GM23338 (cell line): Measurements from ENCODE around the gene VPS13A. TPM values are rescaled to one million over a fixed set of nuclear protein-coding genes. Genes with fewer than 3 reads are reported as not detected.

Experiments
- ATAC-seq: fragments of 200-7000 bp; cut with Tn5 transposase; 3 replicates; pipeline ENCODE4 v1.9.1; 2020
- DNase-seq: peaks from one replicate; pipeline ENCODE4 v3.0.0-alpha.2; 2015; ENCODE audit warnings: low spot score
- H2AFZ ChIP-seq: fragments of 200-600 bp; sonication (generic); 2 replicates; pipeline ENCODE4 v1.8.0; 2016; ENCODE audit warnings: antibody characterized with exemption, mild to moderate bottlenecking, moderate library complexity
- H3F3A ChIP-seq: fragments of 200-600 bp; sonication (generic); replicated peaks from 2 replicates; pipeline ENCODE4 v1.8.0; 2017; ENCODE audit warnings: antibody characterized with exemption, mixed run types, low read depth
- H3K27ac ChIP-seq: fragments of 200-600 bp; sonication (generic); 2 replicates; pipeline ENCODE4 v1.6.1; 2016; ENCODE audit warnings: low read depth
- H3K27me3 ChIP-seq: fragments of 200-600 bp; sonication (generic); 2 replicates; pipeline ENCODE4 v1.8.0; 2016; ENCODE audit warnings: mild to moderate bottlenecking, mixed run types, moderate library complexity; ENCODE audit not compliant: insufficient read depth
- H3K36me3 ChIP-seq: fragments of 200-600 bp; sonication (generic); 2 replicates; pipeline ENCODE4 v1.8.0; 2016; ENCODE audit warnings: mild to moderate bottlenecking; ENCODE audit not compliant: insufficient read depth
- H3K4me1 ChIP-seq: fragments of 200-600 bp; sonication (generic); 2 replicates; pipeline ENCODE4 v1.8.0; 2016; ENCODE audit warnings: mild to moderate bottlenecking, moderate library complexity; ENCODE audit not compliant: insufficient read depth
- H3K4me2 ChIP-seq: fragments of 200-600 bp; sonication (generic); 2 replicates; pipeline ENCODE4 v1.7.1; 2017; ENCODE audit warnings: mixed run types
- H3K4me3 ChIP-seq: fragments of 200-600 bp; sonication (generic); 2 replicates; pipeline ENCODE4 v1.6.1; 2016; ENCODE audit warnings: mixed run types
- H3K79me2 ChIP-seq: fragments of 200-600 bp; sonication (generic); replicated peaks from 2 replicates; pipeline ENCODE4 v1.8.0; 2017; ENCODE audit warnings: mild to moderate bottlenecking; ENCODE audit not compliant: insufficient read depth
- H3K9me2 ChIP-seq: fragments of 200-600 bp; sonication (generic); 2 replicates; pipeline ENCODE4 v1.8.0; 2017; ENCODE audit not compliant: insufficient read depth
- H4K20me1 ChIP-seq: fragments of 200-600 bp; sonication (generic); replicated peaks from 2 replicates; pipeline ENCODE4 v1.8.0; 2017; ENCODE audit warnings: mild to moderate bottlenecking; ENCODE audit not compliant: insufficient read depth
- H3K27ac Mint-ChIP-seq: 2 replicates; pipeline ENCODE4 v1.8.0; 2020; ENCODE audit warnings: inconsistent platforms, mild to moderate bottlenecking, moderate library complexity, mixed read lengths
- H3K27me3 Mint-ChIP-seq: 3 replicates; pipeline ENCODE4 v1.8.0; 2022; ENCODE audit warnings: low read depth, mild to moderate bottlenecking, moderate library complexity, mixed read lengths, inconsistent platforms; ENCODE audit not compliant: insufficient read depth, poor library complexity
- H3K36me3 Mint-ChIP-seq: 3 replicates; pipeline ENCODE4 v1.8.0; 2021; ENCODE audit warnings: low read depth, mild to moderate bottlenecking, inconsistent platforms, moderate library complexity, mixed read lengths
- H3K4me1 Mint-ChIP-seq: 3 replicates; pipeline ENCODE4 v1.8.0; 2020; ENCODE audit warnings: mild to moderate bottlenecking, inconsistent platforms, mixed read lengths
- H3K4me3 Mint-ChIP-seq: 3 replicates; pipeline ENCODE4 v1.8.0; 2021; ENCODE audit warnings: moderate library complexity, mild to moderate bottlenecking, inconsistent platforms, mixed read lengths
- H3K9me3 Mint-ChIP-seq: 3 replicates; pipeline ENCODE4 v1.8.0; 2020; ENCODE audit warnings: moderate library complexity, mild to moderate bottlenecking, inconsistent platforms, mixed read lengths
- CREB1 ChIP-seq: fragments of 250-450 bp; sonication (Bioruptor Pico); IDR thresholded peaks from 2 replicates; pipeline ENCODE4 v1.5.0; 2020; ENCODE audit warnings: low read depth, mild to moderate bottlenecking, moderate library complexity
- EZH2 ChIP-seq: fragments of 200-600 bp; sonication (generic); IDR thresholded peaks from one replicate; pipeline ENCODE4 v1.8.0; 2017; ENCODE audit warnings: antibody characterized with exemption, mild to moderate bottlenecking, low read depth; ENCODE audit not compliant: unreplicated experiment
- EZH2phosphoT487 ChIP-seq: fragments of 200-600 bp; sonication (generic); IDR thresholded peaks from one replicate; pipeline ENCODE4 v1.8.1; 2018; ENCODE audit warnings: antibody characterized with exemption; ENCODE audit not compliant: unreplicated experiment
- JUNB ChIP-seq: IDR thresholded peaks from one replicate; pipeline ENCODE4 v1.6.1; 2016; ENCODE audit warnings: antibody characterized with exemption; ENCODE audit not compliant: unreplicated experiment
- NANOG ChIP-seq: IDR thresholded peaks from 2 replicates; pipeline ENCODE4 v1.6.1; 2016; ENCODE audit warnings: antibody characterized with exemption, borderline replicate concordance
- POLR2AphosphoS5 ChIP-seq: IDR thresholded peaks from 2 replicates; pipeline ENCODE4 v1.6.1; 2016; ENCODE audit warnings: antibody characterized with exemption, low read depth
- STAT1 ChIP-seq: IDR thresholded peaks from one replicate; pipeline ENCODE4 v1.6.1; 2016; ENCODE audit warnings: antibody characterized with exemption; ENCODE audit not compliant: unreplicated experiment
- ZNF114 ChIP-seq: fragments of 250-450 bp; sonication (Bioruptor Pico); IDR thresholded peaks from 2 replicates; pipeline ENCODE4 v1.5.0; 2020; ENCODE audit warnings: mild to moderate bottlenecking, moderate library complexity
- ZNF331 ChIP-seq: fragments of 250-450 bp; sonication (Bioruptor Pico); IDR thresholded peaks from 2 replicates; pipeline ENCODE4 v1.5.0; 2020; ENCODE audit warnings: low read depth, mild to moderate bottlenecking, moderate library complexity
- polyA plus RNA-seq: library from polyadenylated mRNA; unstranded; fragments of >200 nt; fragmentation: Nextera tagmentation; extraction: Ambion mirVana; gene quantifications from 2 replicates; pipeline ENCODE4 v1.2.1, GENCODE V29; 2016
- total RNA-seq: library from RNA; depleted of rRNA; stranded (reverse); fragments of >200 nt; shearing (Covaris generic); gene quantifications from 2 replicates; pipeline ENCODE4 v1.2.3, GENCODE V29; 2014
- TF ChIP-seq, protein P1 (sequence below): fragments of 250-450 bp; sonication (Bioruptor Pico); IDR thresholded peaks from 2 replicates; pipeline ENCODE4 v1.5.0; 2020; ENCODE audit warnings: mild to moderate bottlenecking, moderate library complexity
- TF ChIP-seq, protein P2 (sequence below), 2 experiments: fragments of 200-600 bp in 1 of 2; sonication (generic) in 1 of 2; conservative IDR thresholded peaks; 2 replicates each; pipeline versions ENCODE4 v1.5.1 to v1.6.1; 2016 to 2017; ENCODE audit warnings: antibody characterized with exemption in 2 of 2, low read depth in 2 of 2, mild to moderate bottlenecking in 2 of 2, moderate library complexity in 1 of 2
- TF ChIP-seq, protein P3 (sequence below): IDR thresholded peaks from one replicate; pipeline ENCODE4 v1.6.1; 2018; ENCODE audit warnings: antibody characterized with exemption; ENCODE audit not compliant: unreplicated experiment
- TF ChIP-seq, protein P4 (sequence below): IDR thresholded peaks from 2 replicates; pipeline ENCODE4 v1.6.1; 2016; ENCODE audit warnings: antibody characterized with exemption

The VPS13A gene
- total and polyA plus RNA-seq, 2 experiments from 2014 or later = 45.9 to 68.1 TPM

DNA sequence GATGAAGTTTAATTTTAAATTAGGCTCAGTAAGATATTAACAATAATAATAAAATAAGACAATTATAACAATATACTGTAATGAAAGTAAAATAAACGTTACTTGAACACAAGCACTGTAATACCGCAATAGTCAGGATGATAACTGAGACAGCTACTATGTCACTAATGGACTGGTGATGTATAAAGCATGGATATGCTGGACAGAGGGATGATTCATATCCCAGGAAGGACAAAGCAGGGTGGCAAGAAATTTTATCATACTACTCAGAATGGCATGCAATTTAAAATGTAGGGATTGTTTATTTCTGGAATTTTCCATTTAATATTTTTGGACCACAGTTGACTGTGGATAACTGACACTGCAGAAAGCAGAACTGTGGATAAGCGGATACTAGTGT is 196.9 kb downstream of the VPS13A start (continued):
- TF ChIP-seq EZH2 (no peak), ZNF331 (CRISPR knock-in tag) (no peak)
- TF ChIP-seq, protein P1, sequence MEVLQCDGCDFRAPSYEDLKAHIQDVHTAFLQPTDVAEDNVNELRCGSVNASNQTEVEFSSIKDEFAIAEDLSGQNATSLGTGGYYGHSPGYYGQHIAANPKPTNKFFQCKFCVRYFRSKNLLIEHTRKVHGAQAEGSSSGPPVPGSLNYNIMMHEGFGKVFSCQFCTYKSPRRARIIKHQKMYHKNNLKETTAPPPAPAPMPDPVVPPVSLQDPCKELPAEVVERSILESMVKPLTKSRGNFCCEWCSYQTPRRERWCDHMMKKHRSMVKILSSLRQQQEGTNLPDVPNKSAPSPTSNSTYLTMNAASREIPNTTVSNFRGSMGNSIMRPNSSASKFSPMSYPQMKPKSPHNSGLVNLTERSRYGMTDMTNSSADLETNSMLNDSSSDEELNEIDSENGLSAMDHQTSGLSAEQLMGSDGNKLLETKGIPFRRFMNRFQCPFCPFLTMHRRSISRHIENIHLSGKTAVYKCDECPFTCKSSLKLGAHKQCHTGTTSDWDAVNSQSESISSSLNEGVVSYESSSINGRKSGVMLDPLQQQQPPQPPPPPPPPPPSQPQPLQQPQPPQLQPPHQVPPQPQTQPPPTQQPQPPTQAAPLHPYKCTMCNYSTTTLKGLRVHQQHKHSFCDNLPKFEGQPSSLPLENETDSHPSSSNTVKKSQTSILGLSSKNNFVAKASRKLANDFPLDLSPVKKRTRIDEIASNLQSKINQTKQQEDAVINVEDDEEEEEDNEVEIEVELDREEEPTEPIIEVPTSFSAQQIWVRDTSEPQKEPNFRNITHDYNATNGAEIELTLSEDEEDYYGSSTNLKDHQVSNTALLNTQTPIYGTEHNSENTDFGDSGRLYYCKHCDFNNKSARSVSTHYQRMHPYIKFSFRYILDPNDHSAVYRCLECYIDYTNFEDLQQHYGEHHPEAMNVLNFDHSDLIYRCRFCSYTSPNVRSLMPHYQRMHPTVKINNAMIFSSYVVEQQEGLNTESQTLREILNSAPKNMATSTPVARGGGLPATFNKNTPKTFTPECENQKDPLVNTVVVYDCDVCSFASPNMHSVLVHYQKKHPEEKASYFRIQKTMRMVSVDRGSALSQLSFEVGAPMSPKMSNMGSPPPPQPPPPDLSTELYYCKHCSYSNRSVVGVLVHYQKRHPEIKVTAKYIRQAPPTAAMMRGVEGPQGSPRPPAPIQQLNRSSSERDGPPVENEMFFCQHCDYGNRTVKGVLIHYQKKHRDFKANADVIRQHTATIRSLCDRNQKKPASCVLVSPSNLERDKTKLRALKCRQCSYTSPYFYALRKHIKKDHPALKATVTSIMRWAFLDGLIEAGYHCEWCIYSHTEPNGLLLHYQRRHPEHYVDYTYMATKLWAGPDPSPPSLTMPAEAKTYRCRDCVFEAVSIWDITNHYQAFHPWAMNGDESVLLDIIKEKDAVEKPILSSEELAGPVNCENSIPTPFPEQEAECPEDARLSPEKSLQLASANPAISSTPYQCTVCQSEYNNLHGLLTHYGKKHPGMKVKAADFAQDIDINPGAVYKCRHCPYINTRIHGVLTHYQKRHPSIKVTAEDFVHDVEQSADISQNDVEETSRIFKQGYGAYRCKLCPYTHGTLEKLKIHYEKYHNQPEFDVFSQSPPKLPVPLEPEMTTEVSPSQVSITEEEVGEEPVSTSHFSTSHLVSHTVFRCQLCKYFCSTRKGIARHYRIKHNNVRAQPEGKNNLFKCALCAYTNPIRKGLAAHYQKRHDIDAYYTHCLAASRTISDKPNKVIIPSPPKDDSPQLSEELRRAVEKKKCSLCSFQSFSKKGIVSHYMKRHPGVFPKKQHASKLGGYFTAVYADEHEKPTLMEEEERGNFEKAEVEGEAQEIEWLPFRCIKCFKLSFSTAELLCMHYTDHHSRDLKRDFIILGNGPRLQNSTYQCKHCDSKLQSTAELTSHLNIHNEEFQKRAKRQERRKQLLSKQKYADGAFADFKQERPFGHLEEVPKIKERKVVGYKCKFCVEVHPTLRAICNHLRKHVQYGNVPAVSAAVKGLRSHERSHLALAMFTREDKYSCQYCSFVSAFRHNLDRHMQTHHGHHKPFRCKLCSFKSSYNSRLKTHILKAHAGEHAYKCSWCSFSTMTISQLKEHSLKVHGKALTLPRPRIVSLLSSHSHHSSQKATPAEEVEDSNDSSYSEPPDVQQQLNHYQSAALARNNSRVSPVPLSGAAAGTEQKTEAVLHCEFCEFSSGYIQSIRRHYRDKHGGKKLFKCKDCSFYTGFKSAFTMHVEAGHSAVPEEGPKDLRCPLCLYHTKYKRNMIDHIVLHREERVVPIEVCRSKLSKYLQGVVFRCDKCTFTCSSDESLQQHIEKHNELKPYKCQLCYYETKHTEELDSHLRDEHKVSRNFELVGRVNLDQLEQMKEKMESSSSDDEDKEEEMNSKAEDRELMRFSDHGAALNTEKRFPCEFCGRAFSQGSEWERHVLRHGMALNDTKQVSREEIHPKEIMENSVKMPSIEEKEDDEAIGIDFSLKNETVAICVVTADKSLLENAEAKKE (CRISPR knock-in tag) = no peak

DNA sequence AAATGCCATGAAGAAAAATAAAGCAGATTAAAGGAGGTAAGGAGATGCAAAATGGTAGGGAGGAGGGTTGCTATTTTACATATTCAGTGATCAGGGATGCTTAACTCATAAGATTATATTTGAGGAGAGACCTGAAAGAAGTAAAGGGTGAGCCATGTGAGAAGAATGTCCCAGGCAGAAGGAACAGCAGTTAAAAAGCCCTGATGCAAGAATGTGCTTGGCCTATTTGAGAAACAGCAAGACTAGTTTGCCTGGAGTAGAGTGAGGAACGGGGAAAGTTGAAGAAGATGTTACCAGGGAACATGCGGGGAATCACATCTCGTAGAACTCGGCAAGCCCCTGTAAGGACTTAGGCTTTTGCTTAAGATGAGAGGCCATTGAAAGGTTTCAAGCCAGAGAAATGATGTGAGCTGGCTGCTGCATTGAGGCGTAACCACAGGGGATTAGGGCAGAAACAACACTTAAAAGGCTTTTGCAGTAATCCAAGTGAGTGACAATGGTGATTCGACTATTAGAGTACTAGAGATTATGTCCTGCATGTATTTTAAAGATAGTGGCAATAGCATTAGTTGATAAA is 198.7 kb downstream of the VPS13A start:
- Mint-ChIP-seq H3K9me3 (peaks cover 3% of the 10 kb centered on the region; the same call in 1 of the 3 replicates), H3K27me3 (no peaks in the 10 kb centered on the region), H3K4me3 (no peak overlapping the region), H3K36me3 (peaks cover 15% of the 10 kb centered on the region), H3K27ac (peak overlapping the region; percentile 45; the same call in 1 of the 2 replicates), H3K4me1 (peaks cover 5% of the 10 kb centered on the region; the same call in 2 of the 3 replicates)
- H3K9me2 ChIP-seq = no peaks in the 10 kb centered on the region
- ATAC-seq (peak; percentile 61), DNase-seq (peak; percentile 21)
- no peaks in the 10 kb centered on the region for H3K27me3 ChIP-seq
- no peak overlapping the region for H3K4me2 ChIP-seq
- no peaks in the 10 kb centered on the region for H3K4me1 ChIP-seq
- H3K79me2 ChIP-seq = no peaks in the 10 kb centered on the region
- peak overlapping the region; percentile 24; the same call in 1 of the 2 replicates for H3K27ac ChIP-seq
- H3F3A ChIP-seq = no peaks in the 10 kb centered on the region
- no peak overlapping the region for H3K4me3 ChIP-seq
- H2AFZ ChIP-seq = no peak overlapping the region
- H3K36me3 ChIP-seq = no peaks in the 10 kb centered on the region; the same call in 1 of the 2 replicates
- H4K20me1 ChIP-seq = no peaks in the 10 kb centered on the region
- no peak for TF ChIP-seq JUNB
- TF ChIP-seq ZNF331 (CRISPR knock-in tag) = no peak
- TF ChIP-seq NANOG = no peak
- TF ChIP-seq, protein P2, sequence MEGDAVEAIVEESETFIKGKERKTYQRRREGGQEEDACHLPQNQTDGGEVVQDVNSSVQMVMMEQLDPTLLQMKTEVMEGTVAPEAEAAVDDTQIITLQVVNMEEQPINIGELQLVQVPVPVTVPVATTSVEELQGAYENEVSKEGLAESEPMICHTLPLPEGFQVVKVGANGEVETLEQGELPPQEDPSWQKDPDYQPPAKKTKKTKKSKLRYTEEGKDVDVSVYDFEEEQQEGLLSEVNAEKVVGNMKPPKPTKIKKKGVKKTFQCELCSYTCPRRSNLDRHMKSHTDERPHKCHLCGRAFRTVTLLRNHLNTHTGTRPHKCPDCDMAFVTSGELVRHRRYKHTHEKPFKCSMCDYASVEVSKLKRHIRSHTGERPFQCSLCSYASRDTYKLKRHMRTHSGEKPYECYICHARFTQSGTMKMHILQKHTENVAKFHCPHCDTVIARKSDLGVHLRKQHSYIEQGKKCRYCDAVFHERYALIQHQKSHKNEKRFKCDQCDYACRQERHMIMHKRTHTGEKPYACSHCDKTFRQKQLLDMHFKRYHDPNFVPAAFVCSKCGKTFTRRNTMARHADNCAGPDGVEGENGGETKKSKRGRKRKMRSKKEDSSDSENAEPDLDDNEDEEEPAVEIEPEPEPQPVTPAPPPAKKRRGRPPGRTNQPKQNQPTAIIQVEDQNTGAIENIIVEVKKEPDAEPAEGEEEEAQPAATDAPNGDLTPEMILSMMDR (conservative IDR thresholded peaks at IDR 0.05; ENCODE audit: low read depth in 2 of 2) = no peak
- no peak for TF ChIP-seq EZH2phosphoT487
- no peak for TF ChIP-seq ZNF114 (CRISPR knock-in tag)
- TF ChIP-seq, protein P3, sequence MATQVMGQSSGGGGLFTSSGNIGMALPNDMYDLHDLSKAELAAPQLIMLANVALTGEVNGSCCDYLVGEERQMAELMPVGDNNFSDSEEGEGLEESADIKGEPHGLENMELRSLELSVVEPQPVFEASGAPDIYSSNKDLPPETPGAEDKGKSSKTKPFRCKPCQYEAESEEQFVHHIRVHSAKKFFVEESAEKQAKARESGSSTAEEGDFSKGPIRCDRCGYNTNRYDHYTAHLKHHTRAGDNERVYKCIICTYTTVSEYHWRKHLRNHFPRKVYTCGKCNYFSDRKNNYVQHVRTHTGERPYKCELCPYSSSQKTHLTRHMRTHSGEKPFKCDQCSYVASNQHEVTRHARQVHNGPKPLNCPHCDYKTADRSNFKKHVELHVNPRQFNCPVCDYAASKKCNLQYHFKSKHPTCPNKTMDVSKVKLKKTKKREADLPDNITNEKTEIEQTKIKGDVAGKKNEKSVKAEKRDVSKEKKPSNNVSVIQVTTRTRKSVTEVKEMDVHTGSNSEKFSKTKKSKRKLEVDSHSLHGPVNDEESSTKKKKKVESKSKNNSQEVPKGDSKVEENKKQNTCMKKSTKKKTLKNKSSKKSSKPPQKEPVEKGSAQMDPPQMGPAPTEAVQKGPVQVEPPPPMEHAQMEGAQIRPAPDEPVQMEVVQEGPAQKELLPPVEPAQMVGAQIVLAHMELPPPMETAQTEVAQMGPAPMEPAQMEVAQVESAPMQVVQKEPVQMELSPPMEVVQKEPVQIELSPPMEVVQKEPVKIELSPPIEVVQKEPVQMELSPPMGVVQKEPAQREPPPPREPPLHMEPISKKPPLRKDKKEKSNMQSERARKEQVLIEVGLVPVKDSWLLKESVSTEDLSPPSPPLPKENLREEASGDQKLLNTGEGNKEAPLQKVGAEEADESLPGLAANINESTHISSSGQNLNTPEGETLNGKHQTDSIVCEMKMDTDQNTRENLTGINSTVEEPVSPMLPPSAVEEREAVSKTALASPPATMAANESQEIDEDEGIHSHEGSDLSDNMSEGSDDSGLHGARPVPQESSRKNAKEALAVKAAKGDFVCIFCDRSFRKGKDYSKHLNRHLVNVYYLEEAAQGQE = no peak
- TF ChIP-seq, protein P4, sequence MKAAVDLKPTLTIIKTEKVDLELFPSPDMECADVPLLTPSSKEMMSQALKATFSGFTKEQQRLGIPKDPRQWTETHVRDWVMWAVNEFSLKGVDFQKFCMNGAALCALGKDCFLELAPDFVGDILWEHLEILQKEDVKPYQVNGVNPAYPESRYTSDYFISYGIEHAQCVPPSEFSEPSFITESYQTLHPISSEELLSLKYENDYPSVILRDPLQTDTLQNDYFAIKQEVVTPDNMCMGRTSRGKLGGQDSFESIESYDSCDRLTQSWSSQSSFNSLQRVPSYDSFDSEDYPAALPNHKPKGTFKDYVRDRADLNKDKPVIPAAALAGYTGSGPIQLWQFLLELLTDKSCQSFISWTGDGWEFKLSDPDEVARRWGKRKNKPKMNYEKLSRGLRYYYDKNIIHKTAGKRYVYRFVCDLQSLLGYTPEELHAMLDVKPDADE = no peak
- TF ChIP-seq STAT1 = no peak
- TF ChIP-seq POLR2AphosphoS5 = no peak
- TF ChIP-seq CREB1 (CRISPR knock-in tag) = no peak
